MG63 (cell line): ENCODE data around the gene CHMP6. TPM values are rescaled to one million over a fixed set of nuclear protein-coding genes. Genes with fewer than 3 reads are reported as not detected.

Source experiments
- DNase-seq: peaks from one replicate; pipeline ENCODE4 v3.0.0-alpha.2; 2020
- H3K27me3 ChIP-seq: fragments of 250-450 bp; sonication (Bioruptor Pico); 2 replicates; pipeline ENCODE4 v1.5.1; 2020; ENCODE audit warnings: mild to moderate bottlenecking, moderate library complexity
- H3K36me3 ChIP-seq: fragments of 250-450 bp; sonication (Bioruptor Pico); 2 replicates; pipeline ENCODE4 v1.5.1; 2020; ENCODE audit warnings: mild to moderate bottlenecking, moderate library complexity
- H3K4me3 ChIP-seq: fragments of 250-450 bp; sonication (Bioruptor Pico); 2 replicates; pipeline ENCODE4 v1.5.1; 2020; ENCODE audit warnings: mild to moderate bottlenecking, moderate library complexity
- H3K9me3 ChIP-seq: fragments of 250-450 bp; sonication (Bioruptor Pico); 2 replicates; pipeline ENCODE4 v1.5.1; 2020; ENCODE audit warnings: mild to moderate bottlenecking, moderate library complexity
- total RNA-seq: library from RNA; depleted of rRNA; stranded (reverse); fragments of >200 nt; shearing (Covaris generic); gene quantifications from 2 replicates; pipeline ENCODE4 v1.2.3, GENCODE V29; 2014; ENCODE audit warnings: low replicate concordance; rRNA removed

The CHMP6 gene
- total RNA-seq, 1 experiment from 2014 or later = 74.3 TPM

- DNase-seq = no peak
- no peaks in the 10 kb centered on the region for H3K27me3 ChIP-seq
- peaks cover 7% of the 10 kb centered on the region for H3K36me3 ChIP-seq
- H3K4me3 ChIP-seq = no peak overlapping the region
- H3K9me3 ChIP-seq = no peaks in the 10 kb centered on the region
These were observed 57.8 kb downstream of the CHMP6 start for GRCh38 chr17:81049372-81049911.

Other genes starting within 250 kb of the CHMP6 start
- gene BAIAP2, start 43.3 kb downstream of the CHMP6 start, total RNA-seq = 34.4 and 43.9 TPM in 2 replicates
- gene PVALEF, start 173.7 kb downstream of the CHMP6 start, total RNA-seq = not detected in 2 replicates
- 0.16 TPM in 1 of 2 replicates, not detected in the other for gene AATK, start 174.4 kb downstream of the CHMP6 start, total RNA-seq
- gene CEP131, start 231.1 kb downstream of the CHMP6 start, total RNA-seq = 13.3 and 22.9 TPM in 2 replicates
- gene TEPSIN, start 247.2 kb downstream of the CHMP6 start, total RNA-seq = 19.5 and 20.4 TPM in 2 replicates
- 63.1 and 163 TPM in 2 replicates for gene NDUFAF8, start 247.5 kb downstream of the CHMP6 start, total RNA-seq